ENCODE measurements around the gene NEMP2. TPM values are rescaled to one million over a fixed set of nuclear protein-coding genes. Genes with fewer than 3 reads are reported as not detected.

The NEMP2 gene
- total RNA-seq, 4 donors from 2014 or later, result 1.1 to 1.7 (median 1.6) TPM

GRCh38 chr2:190579058-190579410, 44.5 kb upstream of the NEMP2 start:
- TF ChIP-seq CTCF (IDR thresholded peaks at IDR 0.05) (no peak), POLR2A (IDR thresholded peaks at IDR 0.05) (no peak)
- 53 to 56% methylated on average over 2 of the region's 2 CpGs for WGBS, 2 donors
- DNase-seq (ENCODE audit: low spot score in 2 of 2), result no peak
- intact Hi-C loops (cut with DNase I; ENCODE audit: low total_unique reads), result no loop called here
- no peak overlapping the region for H3K4me3 ChIP-seq (ENCODE audit: low read depth, poor library complexity, severe bottlenecking)

GRCh38 chr2:190578158-190579057, 43.9 kb upstream of the NEMP2 start:
- WGBS, 2 donors, result 12 to 24% methylated on average over 6 of the region's 6 CpGs
- peak in 1 of 2 donors; percentile 54 for DNase-seq (ENCODE audit: low spot score in 2 of 2)
- intact Hi-C loops (cut with DNase I; ENCODE audit: low total_unique reads), result no loop called here
- no peak overlapping the region for H3K4me3 ChIP-seq (ENCODE audit: low read depth, poor library complexity, severe bottlenecking)
- TF ChIP-seq CTCF (IDR thresholded peaks at IDR 0.05), result no peak
- TF ChIP-seq POLR2A (IDR thresholded peaks at IDR 0.05), result no peak

- H3K4me3 ChIP-seq (ENCODE audit: low read depth, poor library complexity, severe bottlenecking), result no peak overlapping the region
- 52 to 65% methylated on average over 6 of the region's 6 CpGs for WGBS, 2 donors
- peak in 1 of 2 donors; percentile 35 for DNase-seq (ENCODE audit: low spot score in 2 of 2)
- TF ChIP-seq POLR2A (IDR thresholded peaks at IDR 0.05) (no peak), CTCF (IDR thresholded peaks at IDR 0.05) (no peak)
- intact Hi-C loops (cut with DNase I; ENCODE audit: low total_unique reads), result no loop called here
These were observed 42.1 kb upstream of the NEMP2 start for GRCh38 chr2:190576573-190576972.

GRCh38 chr2:190575263-190575662, 40.7 kb upstream of the NEMP2 start:
- WGBS, 2 donors, result 80 to 87% methylated on average over 1 of the region's 1 CpG
- TF ChIP-seq POLR2A (IDR thresholded peaks at IDR 0.05) (no peak), CTCF (IDR thresholded peaks at IDR 0.05) (no peak)
- DNase-seq (ENCODE audit: low spot score in 2 of 2), result no peak
- H3K4me3 ChIP-seq (ENCODE audit: low read depth, poor library complexity, severe bottlenecking), result no peak overlapping the region
- intact Hi-C loops (cut with DNase I; ENCODE audit: low total_unique reads), result no loop called here

- TF ChIP-seq CTCF (IDR thresholded peaks at IDR 0.05), result no peak
- TF ChIP-seq POLR2A (IDR thresholded peaks at IDR 0.05), result no peak
- H3K4me3 ChIP-seq (ENCODE audit: low read depth, poor library complexity, severe bottlenecking), result no peak overlapping the region
- DNase-seq (ENCODE audit: low spot score in 2 of 2), result no peak
- intact Hi-C loops (cut with DNase I; ENCODE audit: low total_unique reads), result no loop called here
These were observed 39.6 kb upstream of the NEMP2 start for GRCh38 chr2:190574169-190574568.

GRCh38 chr2:190572246-190572645, 37.7 kb upstream of the NEMP2 start:
- intact Hi-C loops (cut with DNase I; ENCODE audit: low total_unique reads), result no loop called here
- H3K4me3 ChIP-seq (ENCODE audit: low read depth, poor library complexity, severe bottlenecking), result no peak overlapping the region
- no peak for DNase-seq (ENCODE audit: low spot score in 2 of 2)
- TF ChIP-seq CTCF (IDR thresholded peaks at IDR 0.05) (no peak), POLR2A (IDR thresholded peaks at IDR 0.05) (no peak)

All from lower leg skin (tissue), 4 donors.